GM12872 (cell line): Measurements from ENCODE around the gene RBM20.

Source experiments
- CTCF ChIP-seq: IDR thresholded peaks from 3 replicates; pipeline ENCODE4 v1.5.1; 2011; ENCODE audit warnings: low read depth, mild to moderate bottlenecking, low read length, moderate library complexity; ENCODE audit not compliant: insufficient read depth

RBM20 gene

GRCh38 chr10:110872145-110872983 lies 228.2 kb downstream of the RBM20 start:
- TF ChIP-seq CTCF = peak; percentile 18; the same call in 1 of the 3 replicates

- TF ChIP-seq CTCF = no peak
These were observed 229.1 kb downstream of the RBM20 start for GRCh38 chr10:110872984-110873923.

- no peak for TF ChIP-seq CTCF
These were observed 229.8 kb downstream of the RBM20 start for GRCh38 chr10:110873951-110874350.

GRCh38 chr10:110876000-110876399 lies 231.9 kb downstream of the RBM20 start:
- TF ChIP-seq CTCF = no peak

- TF ChIP-seq CTCF = no peak
These were observed 232.7 kb downstream of the RBM20 start for GRCh38 chr10:110876788-110877187.

- TF ChIP-seq CTCF = no peak
These were observed 235.9 kb downstream of the RBM20 start for GRCh38 chr10:110880012-110880411.

GRCh38 chr10:110881247-110881646 lies 237.1 kb downstream of the RBM20 start:
- TF ChIP-seq CTCF = no peak
